NB4 (cell line): ENCODE measurements around the gene APH1B.

Experiments
- CTCF ChIP-seq: IDR thresholded peaks from one replicate; pipeline ENCODE4 v1.5.1; 2012; ENCODE audit warnings: low read depth, low read length
- POLR2A ChIP-seq: IDR thresholded peaks from 2 replicates; pipeline ENCODE4 v1.6.1; 2011; ENCODE audit warnings: mild to moderate bottlenecking; ENCODE audit not compliant: insufficient read length; ENCODE audit errors: extremely low read depth

GRCh38 chr15:63277893-63278456 is 570 bp downstream of the APH1B start:
- no peak for TF ChIP-seq POLR2A
- TF ChIP-seq CTCF, result no peak
